Chondrocyte (in vitro differentiated cells): ENCODE measurements around the gene TMPRSS3. TPM values are rescaled to one million over a fixed set of nuclear protein-coding genes. Genes with fewer than 3 reads are reported as not detected.

ENCODE experiments used
- DNase-seq: peaks from one replicate; pipeline ENCODE4 v3.0.0; 2021; ENCODE audit warnings: mixed read lengths, low spot score
- H3K27ac Mint-ChIP-seq: one replicate; pipeline ENCODE4 v1.8.0; 2021; ENCODE audit warnings: mild to moderate bottlenecking, moderate library complexity, mixed read lengths; ENCODE audit not compliant: unreplicated experiment
- H3K27me3 Mint-ChIP-seq: 2 replicates; pipeline ENCODE4 v1.8.0; 2021; ENCODE audit warnings: low read depth, mixed read lengths
- H3K36me3 Mint-ChIP-seq: 2 replicates; pipeline ENCODE4 v1.8.0; 2021; ENCODE audit warnings: low read depth, mixed read lengths
- H3K4me1 Mint-ChIP-seq: 2 replicates; pipeline ENCODE4 v1.8.0; 2021; ENCODE audit warnings: low read depth, mild to moderate bottlenecking, mixed read lengths
- H3K4me3 Mint-ChIP-seq: one replicate; pipeline ENCODE4 v1.8.0; 2021; ENCODE audit warnings: mild to moderate bottlenecking, moderate library complexity, mixed read lengths; ENCODE audit not compliant: unreplicated experiment
- H3K9me3 Mint-ChIP-seq: 2 replicates; pipeline ENCODE4 v1.8.0; 2021; ENCODE audit warnings: low read depth, mixed read lengths
- total RNA-seq: library from RNA; stranded (reverse); gene quantifications from 3 replicates; pipeline ENCODE4 v1.2.1, GENCODE V29; 2021
- TF ChIP-seq, protein P1 (sequence below): fragments of 200-600 bp; sonication (generic); IDR thresholded peaks from 2 replicates; pipeline ENCODE4 v1.5.0; 2021; ENCODE audit warnings: antibody characterized with exemption, mild to moderate bottlenecking, moderate library complexity

TMPRSS3 gene
- total RNA-seq, 1 donor from 2014 or later = not detected

DNA sequence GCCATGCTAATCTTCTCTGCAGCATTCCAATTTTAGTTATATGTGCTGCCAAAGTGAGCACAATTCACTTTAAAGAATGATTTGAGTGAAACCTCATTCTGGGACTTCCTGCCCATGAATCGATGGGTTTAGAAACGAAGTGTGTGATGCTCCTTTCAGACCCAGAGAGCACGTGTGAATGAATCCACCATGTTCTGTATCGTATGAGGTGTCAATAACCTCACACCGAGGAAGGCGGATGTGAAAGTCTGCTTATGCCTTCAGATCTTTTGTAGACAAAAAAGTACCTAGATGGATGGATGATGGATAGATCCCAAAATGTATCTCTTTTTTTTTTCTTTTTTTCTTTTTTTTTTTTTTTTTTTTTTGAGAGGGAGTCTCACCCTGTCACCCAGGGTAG, 21.7 kb upstream of the TMPRSS3 start:
- Mint-ChIP-seq H3K9me3 (peaks cover 17% of the 10 kb centered on the region), H3K4me1 (peaks cover 8% of the 10 kb centered on the region), H3K4me3 (no peak overlapping the region), H3K27me3 (peaks cover 19% of the 10 kb centered on the region), H3K36me3 (peaks cover 4% of the 10 kb centered on the region), H3K27ac (no peak overlapping the region)
- DNase-seq = no peak
- TF ChIP-seq, protein P1, sequence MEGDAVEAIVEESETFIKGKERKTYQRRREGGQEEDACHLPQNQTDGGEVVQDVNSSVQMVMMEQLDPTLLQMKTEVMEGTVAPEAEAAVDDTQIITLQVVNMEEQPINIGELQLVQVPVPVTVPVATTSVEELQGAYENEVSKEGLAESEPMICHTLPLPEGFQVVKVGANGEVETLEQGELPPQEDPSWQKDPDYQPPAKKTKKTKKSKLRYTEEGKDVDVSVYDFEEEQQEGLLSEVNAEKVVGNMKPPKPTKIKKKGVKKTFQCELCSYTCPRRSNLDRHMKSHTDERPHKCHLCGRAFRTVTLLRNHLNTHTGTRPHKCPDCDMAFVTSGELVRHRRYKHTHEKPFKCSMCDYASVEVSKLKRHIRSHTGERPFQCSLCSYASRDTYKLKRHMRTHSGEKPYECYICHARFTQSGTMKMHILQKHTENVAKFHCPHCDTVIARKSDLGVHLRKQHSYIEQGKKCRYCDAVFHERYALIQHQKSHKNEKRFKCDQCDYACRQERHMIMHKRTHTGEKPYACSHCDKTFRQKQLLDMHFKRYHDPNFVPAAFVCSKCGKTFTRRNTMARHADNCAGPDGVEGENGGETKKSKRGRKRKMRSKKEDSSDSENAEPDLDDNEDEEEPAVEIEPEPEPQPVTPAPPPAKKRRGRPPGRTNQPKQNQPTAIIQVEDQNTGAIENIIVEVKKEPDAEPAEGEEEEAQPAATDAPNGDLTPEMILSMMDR = no peak

DNA sequence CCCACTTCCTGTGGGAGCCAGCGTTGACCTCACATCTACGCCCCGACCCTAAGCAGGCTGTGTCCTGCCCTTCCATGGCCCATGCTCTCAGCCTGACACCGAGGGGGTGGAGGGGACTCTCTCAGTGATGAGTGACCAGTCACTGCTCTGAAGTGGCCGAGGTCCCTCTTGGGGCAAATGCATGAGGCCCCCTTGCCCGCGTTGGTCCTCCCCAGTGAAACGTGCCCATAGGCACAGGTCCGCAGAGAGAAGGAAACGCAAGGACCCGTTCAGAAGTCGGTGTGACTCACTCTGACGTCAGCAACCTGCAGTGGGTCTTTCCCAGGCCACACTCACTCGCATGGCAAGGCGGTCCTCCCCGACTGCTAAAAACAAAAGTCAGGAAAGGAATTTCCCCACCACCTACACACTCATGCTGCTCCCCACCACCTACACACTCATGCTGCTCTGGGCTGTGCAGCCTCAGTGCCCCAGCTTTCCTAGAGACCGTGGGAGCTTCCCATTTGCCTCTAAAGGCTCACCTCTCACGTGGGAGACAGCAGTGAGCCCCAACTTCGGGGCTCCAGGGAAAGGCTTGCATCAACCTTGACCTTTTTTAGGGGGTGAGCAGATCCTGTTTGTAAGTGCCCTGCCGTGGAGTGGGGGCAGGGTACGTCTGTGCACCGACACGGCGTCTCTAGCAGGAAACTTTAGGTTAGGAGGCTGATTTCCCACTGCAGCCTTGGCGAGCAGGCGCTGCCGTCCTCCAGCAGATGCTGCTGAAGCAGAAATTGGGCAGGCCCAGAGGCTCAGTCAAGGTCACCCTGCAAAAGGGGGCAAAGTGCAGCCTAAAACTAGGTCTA, 19.3 kb upstream of the TMPRSS3 start:
- Mint-ChIP-seq H3K4me1 (peaks cover 8% of the 10 kb centered on the region), H3K27me3 (peaks cover 6% of the 10 kb centered on the region), H3K27ac (peak overlapping the region; percentile 2), H3K4me3 (no peak overlapping the region), H3K36me3 (no peaks in the 10 kb centered on the region), H3K9me3 (peaks cover 7% of the 10 kb centered on the region)
- DNase-seq = no peak
- TF ChIP-seq, protein P1 = no peak

DNA sequence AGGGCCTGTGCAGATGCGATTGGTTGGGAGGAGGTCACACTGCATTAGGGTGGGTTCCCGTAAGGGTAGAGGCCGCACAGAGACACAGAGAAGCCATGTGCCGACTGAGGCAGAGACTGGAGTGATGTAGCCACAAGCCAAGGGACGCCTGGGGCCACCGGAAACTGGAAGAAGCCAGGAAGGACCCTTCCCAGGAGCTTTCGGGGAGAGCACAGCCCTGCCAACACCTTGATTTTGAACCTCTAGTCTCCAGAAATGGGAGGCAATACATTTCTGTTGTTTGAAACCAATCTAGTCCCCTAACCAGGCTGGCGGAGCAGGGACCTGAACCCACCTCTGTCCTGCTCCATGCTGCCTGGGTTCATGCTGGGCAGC, 18.7 kb upstream of the TMPRSS3 start:
- Mint-ChIP-seq H3K27me3 (peaks cover 6% of the 10 kb centered on the region), H3K27ac (no peak overlapping the region), H3K4me3 (no peak overlapping the region), H3K4me1 (peaks cover 8% of the 10 kb centered on the region), H3K36me3 (no peaks in the 10 kb centered on the region), H3K9me3 (peaks cover 3% of the 10 kb centered on the region)
- TF ChIP-seq, protein P1 = no peak
- no peak for DNase-seq

DNA sequence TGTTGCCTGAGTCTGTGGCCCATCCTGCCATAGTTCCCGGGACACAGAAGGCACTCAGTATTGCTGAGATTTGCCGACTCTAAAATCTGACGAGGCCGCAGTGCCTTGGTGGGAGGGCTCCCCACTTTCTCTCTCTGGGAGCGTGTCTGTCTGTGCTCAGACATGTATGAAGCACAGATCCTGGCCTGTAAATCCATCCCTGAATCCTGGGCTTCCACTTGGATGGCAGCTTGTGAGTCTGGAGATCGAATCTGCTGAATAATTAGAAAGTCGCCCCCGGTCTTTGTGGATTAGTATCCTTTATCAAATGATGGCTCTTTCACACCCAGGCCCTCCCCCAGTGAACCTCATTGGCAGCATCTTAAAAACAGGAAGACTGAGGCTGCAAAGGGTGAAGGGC, 18.2 kb upstream of the TMPRSS3 start:
- no peaks in the 10 kb centered on the region for H3K36me3 Mint-ChIP-seq
- no peak for DNase-seq
- peaks cover 3% of the 10 kb centered on the region for H3K27me3 Mint-ChIP-seq
- TF ChIP-seq, protein P1 = no peak
- H3K27ac Mint-ChIP-seq = no peak overlapping the region
- H3K4me1 Mint-ChIP-seq = peaks cover 8% of the 10 kb centered on the region
- H3K9me3 Mint-ChIP-seq = no peaks in the 10 kb centered on the region
- H3K4me3 Mint-ChIP-seq = no peak overlapping the region

DNA sequence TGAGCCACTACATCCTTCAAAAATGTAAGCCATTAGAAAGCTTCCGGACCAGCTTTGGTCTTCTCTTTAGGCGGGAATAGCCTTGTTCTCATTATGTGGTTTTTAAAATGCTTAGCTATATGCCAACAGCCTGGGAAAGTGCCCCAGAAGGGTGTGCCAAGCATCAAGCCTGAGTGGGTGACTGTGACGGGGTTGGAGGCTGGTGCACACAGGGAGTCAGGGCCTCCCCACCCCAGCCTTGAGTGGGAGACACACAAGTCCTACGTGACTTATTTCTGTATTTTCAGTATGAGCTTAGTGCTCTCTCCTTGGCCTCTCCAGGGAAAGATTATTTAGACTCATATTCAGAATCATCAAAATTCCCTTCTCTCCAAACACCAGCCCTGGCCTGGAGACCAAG, 17.6 kb upstream of the TMPRSS3 start:
- Mint-ChIP-seq H3K36me3 (no peaks in the 10 kb centered on the region), H3K4me3 (no peak overlapping the region), H3K9me3 (no peaks in the 10 kb centered on the region), H3K27me3 (peaks cover 3% of the 10 kb centered on the region), H3K4me1 (peaks cover 8% of the 10 kb centered on the region), H3K27ac (no peak overlapping the region)
- DNase-seq = no peak
- TF ChIP-seq, protein P1 = no peak
